DMS 273 (cell line): ENCODE measurements around the gene HBA1.
"Not testable (repeated sequence)": the region's sequence is repeated elsewhere in the genome, so short reads cannot be mapped to it uniquely, and the experiment has no call there.

ENCODE experiments used
- DNase-seq: peaks from one replicate; lab custom pipeline; 2025; ENCODE audit not compliant: unreplicated experiment; lab: John Stamatoyannopoulos, UW

Gene HBA1

GRCh38 chr16:173928-174769 lies 2.3 kb upstream of the HBA1 start:
- DNase-seq: peak; percentile 52

GRCh38 chr16:175011-175949 lies 1.2 kb upstream of the HBA1 start:
- DNase-seq: no peak

- DNase-seq: not testable (repeated sequence)
These were observed 474 bp upstream of the HBA1 start for GRCh38 chr16:176006-176405.

- no peak for DNase-seq
These were observed 928 bp downstream of the HBA1 start for GRCh38 chr16:177394-177822.

- DNase-seq: no peak
These were observed 1.6 kb downstream of the HBA1 start for GRCh38 chr16:177981-178667.

GRCh38 chr16:178668-179015 lies 2.2 kb downstream of the HBA1 start:
- no peak for DNase-seq

GRCh38 chr16:179211-180092 lies 3.0 kb downstream of the HBA1 start:
- DNase-seq: no peak

- peak; percentile 78 for DNase-seq
These were observed 3.7 kb downstream of the HBA1 start, which contains the start of gene HBQ1 for GRCh38 chr16:180101-180675. Gene HBQ1, plus strand, starts transcription at chr16:180459. Its CDS starts 28 bp downstream, at chr16:180487.

GRCh38 chr16:180681-181564 lies 4.4 kb downstream of the HBA1 start:
- DNase-seq: peak; percentile 96

GRCh38 chr16:181565-182021 lies 5.1 kb downstream of the HBA1 start:
- DNase-seq: peak; percentile 62

GRCh38 chr16:183005-183404 lies 6.5 kb downstream of the HBA1 start:
- no peak for DNase-seq

- DNase-seq: no peak
These were observed 8.7 kb downstream of the HBA1 start for GRCh38 chr16:185213-185612.

GRCh38 chr16:185691-186090 lies 9.2 kb downstream of the HBA1 start:
- DNase-seq: no peak

GRCh38 chr16:187330-187729 lies 10.8 kb downstream of the HBA1 start:
- no peak for DNase-seq

GRCh38 chr16:188674-189073 lies 12.2 kb downstream of the HBA1 start:
- no peak for DNase-seq

- DNase-seq: no peak
These were observed 13.2 kb downstream of the HBA1 start for GRCh38 chr16:189604-190186.

- no peak for DNase-seq
These were observed 15.4 kb downstream of the HBA1 start for GRCh38 chr16:191831-192230.

GRCh38 chr16:192686-193085 lies 16.2 kb downstream of the HBA1 start:
- DNase-seq: no peak
